Heart left ventricle (tissue), 13 donors: ENCODE results near the gene VAT1L.

ENCODE experiments used
- POLR2A ChIP-seq, 2 donors: fragments of 450-650 bp; IDR thresholded peaks; one replicate each; pipeline ENCODE4 v1.6.1; 2017; ENCODE audit warnings: antibody characterized with exemption in 2 of 2, mild to moderate bottlenecking in 2 of 2, moderate library complexity in 2 of 2
- TF ChIP-seq, protein P1 (sequence below), 12 donors: fragments of 200-600 bp; sonication (generic) in 4 of 12; IDR thresholded peaks; one replicate each; pipeline versions ENCODE4 v1.5.0 to v1.8.0; 2018 to 2022; ENCODE audit warnings: antibody characterized with exemption in 12 of 12, mild to moderate bottlenecking in 5 of 12
- donor health status: ischemic (EF 13 %, LVEDD 7.1; RV severe dilation, severe dysfunction).
- donor health status: DM: no; HTN: yes; CAD: no.
- donor health status: DM: no; HTN: no; CAD: no.
- donor health status: ischemic (EF 25% LVEDD 6.9; RV normal size, moderate dysfunction).
- donor health status: ischemic (EF 25% LVEDD 5.7; RV mildly dilated, moderate dysfunction).
- donor health status: ischemic (EF 35%, LVEDD 5.7; RV mildly dilated, moderate dysfunction).
- donor health status: nonischemic (EF 11% LVEDD 7.7; RV severe dilation, severe dysfunction).
- donor health status: DM: yes; HTN: yes; CAD: no.
- donor health status: PGD.
- donor health status: ischemic (EF 29% LVEDD 5.4; RV normal size, mild dysfunction).
- donor health status: nonischemic (EF 23%, LVEDD 6.1; RV moderate dilation, normal function).

- TF ChIP-seq, protein P1, sequence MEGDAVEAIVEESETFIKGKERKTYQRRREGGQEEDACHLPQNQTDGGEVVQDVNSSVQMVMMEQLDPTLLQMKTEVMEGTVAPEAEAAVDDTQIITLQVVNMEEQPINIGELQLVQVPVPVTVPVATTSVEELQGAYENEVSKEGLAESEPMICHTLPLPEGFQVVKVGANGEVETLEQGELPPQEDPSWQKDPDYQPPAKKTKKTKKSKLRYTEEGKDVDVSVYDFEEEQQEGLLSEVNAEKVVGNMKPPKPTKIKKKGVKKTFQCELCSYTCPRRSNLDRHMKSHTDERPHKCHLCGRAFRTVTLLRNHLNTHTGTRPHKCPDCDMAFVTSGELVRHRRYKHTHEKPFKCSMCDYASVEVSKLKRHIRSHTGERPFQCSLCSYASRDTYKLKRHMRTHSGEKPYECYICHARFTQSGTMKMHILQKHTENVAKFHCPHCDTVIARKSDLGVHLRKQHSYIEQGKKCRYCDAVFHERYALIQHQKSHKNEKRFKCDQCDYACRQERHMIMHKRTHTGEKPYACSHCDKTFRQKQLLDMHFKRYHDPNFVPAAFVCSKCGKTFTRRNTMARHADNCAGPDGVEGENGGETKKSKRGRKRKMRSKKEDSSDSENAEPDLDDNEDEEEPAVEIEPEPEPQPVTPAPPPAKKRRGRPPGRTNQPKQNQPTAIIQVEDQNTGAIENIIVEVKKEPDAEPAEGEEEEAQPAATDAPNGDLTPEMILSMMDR (IDR thresholded peaks at IDR 0.05), result no peak
- TF ChIP-seq POLR2A (IDR thresholded peaks at IDR 0.05), result no peak
These were observed 142.7 kb downstream of the VAT1L start for GRCh38 chr16:77931058-77931457.
